Astrocyte (in vitro differentiated cells and primary cell): ENCODE data around the gene ANKRD24.

ENCODE experiments used
- EZH2 ChIP-seq: IDR thresholded peaks from 2 replicates; pipeline ENCODE4 v1.6.1; 2012; ENCODE audit warnings: mild to moderate bottlenecking, low read length, inconsistent platforms; ENCODE audit not compliant: insufficient read depth
- TF ChIP-seq, protein P1 (sequence below): IDR thresholded peaks from 2 replicates; pipeline ENCODE4 v1.5.1; 2011; ENCODE audit warnings: low read depth, mild to moderate bottlenecking, inconsistent platforms, low read length, moderate library complexity; ENCODE audit not compliant: insufficient read depth

DNA sequence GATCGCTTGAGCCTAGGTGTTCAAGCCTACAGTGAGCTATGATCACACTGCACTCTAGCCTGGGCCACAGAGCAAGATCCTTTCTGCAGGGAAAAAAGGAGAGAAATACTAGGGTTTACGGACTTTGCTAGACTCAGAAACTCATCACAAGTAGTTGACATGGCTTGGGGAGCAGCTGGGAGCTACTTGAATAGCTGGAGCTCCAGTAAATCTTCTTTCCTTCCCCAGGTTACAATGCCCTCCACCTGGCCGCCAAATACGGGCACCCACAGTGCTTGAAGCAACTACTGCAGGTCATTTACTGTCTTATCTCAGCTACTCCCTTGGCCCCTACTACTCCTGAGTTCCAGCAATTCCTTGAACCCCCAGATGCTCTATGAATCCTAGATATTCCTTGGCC lies 19.3 kb downstream of the ANKRD24 start:
- TF ChIP-seq, protein P1, sequence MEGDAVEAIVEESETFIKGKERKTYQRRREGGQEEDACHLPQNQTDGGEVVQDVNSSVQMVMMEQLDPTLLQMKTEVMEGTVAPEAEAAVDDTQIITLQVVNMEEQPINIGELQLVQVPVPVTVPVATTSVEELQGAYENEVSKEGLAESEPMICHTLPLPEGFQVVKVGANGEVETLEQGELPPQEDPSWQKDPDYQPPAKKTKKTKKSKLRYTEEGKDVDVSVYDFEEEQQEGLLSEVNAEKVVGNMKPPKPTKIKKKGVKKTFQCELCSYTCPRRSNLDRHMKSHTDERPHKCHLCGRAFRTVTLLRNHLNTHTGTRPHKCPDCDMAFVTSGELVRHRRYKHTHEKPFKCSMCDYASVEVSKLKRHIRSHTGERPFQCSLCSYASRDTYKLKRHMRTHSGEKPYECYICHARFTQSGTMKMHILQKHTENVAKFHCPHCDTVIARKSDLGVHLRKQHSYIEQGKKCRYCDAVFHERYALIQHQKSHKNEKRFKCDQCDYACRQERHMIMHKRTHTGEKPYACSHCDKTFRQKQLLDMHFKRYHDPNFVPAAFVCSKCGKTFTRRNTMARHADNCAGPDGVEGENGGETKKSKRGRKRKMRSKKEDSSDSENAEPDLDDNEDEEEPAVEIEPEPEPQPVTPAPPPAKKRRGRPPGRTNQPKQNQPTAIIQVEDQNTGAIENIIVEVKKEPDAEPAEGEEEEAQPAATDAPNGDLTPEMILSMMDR = no peak
- no peak for TF ChIP-seq EZH2
